Muscle layer of colon (tissue), 2 donors: ENCODE results near the gene PLA2G12B.
"Not testable (repeated sequence)": the region's sequence is repeated elsewhere in the genome, so short reads cannot be mapped to it uniquely, and the experiment has no call there.

Source experiments
- H3K27ac ChIP-seq: one replicate; pipeline ENCODE4 v1.7.0; 2013; ENCODE audit warnings: low read depth, mild to moderate bottlenecking, low read length, moderate library complexity
- H3K27me3 ChIP-seq, 2 donors: one replicate each; pipeline ENCODE4 v1.7.0; 2013; ENCODE audit warnings: low read length in 2 of 2, mild to moderate bottlenecking in 2 of 2; ENCODE audit not compliant: insufficient read depth in 2 of 2, control insufficient read depth in 1 of 2
- H3K36me3 ChIP-seq: one replicate; pipeline ENCODE4 v1.7.0; 2013; ENCODE audit warnings: mild to moderate bottlenecking, low read length; ENCODE audit not compliant: insufficient read depth
- H3K4me1 ChIP-seq: one replicate; pipeline ENCODE4 v1.7.0; 2013; ENCODE audit warnings: mild to moderate bottlenecking, low read length; ENCODE audit not compliant: insufficient read depth
- H3K4me3 ChIP-seq, 2 donors: one replicate each; pipeline ENCODE4 v1.7.0; 2013; ENCODE audit warnings: low read length in 2 of 2, low read depth in 1 of 2, mild to moderate bottlenecking in 1 of 2, moderate library complexity in 1 of 2
- H3K9ac ChIP-seq: one replicate; pipeline ENCODE4 v1.7.0; 2013; ENCODE audit warnings: low read length
- H3K9me3 ChIP-seq: one replicate; pipeline ENCODE4 v1.7.0; 2013; ENCODE audit warnings: mild to moderate bottlenecking, low read length
- donor health status: abdominal sarcoma.
- donor health status: Adenocarcinoma of cecum.

The PLA2G12B gene

GRCh38 chr10:72932259-72933015, 22.2 kb downstream of the PLA2G12B start:
- no peaks in the 10 kb centered on the region for H3K4me1 ChIP-seq
- H3K9ac ChIP-seq = no peak overlapping the region
- H3K36me3 ChIP-seq = no peaks in the 10 kb centered on the region
- no peak overlapping the region for H3K4me3 ChIP-seq
- H3K9me3 ChIP-seq = no peaks in the 10 kb centered on the region
- no peaks in the 10 kb centered on the region for H3K27me3 ChIP-seq
- no peak overlapping the region for H3K27ac ChIP-seq

- Histone ChIP-seq H3K4me1 (no peaks in the 10 kb centered on the region), H3K9ac (no peak overlapping the region), H3K27me3 (no peaks in the 10 kb centered on the region), H3K36me3 (no peaks in the 10 kb centered on the region), H3K9me3 (no peaks in the 10 kb centered on the region), H3K27ac (no peak overlapping the region), H3K4me3 (no peak overlapping the region)
Observed at GRCh38 chr10:72930276-72930675, 24.3 kb downstream of the PLA2G12B start.

- Histone ChIP-seq H3K4me1 (no peaks in the 10 kb centered on the region), H3K36me3 (no peaks in the 10 kb centered on the region), H3K27me3 (no peaks in the 10 kb centered on the region), H3K9ac (no peak overlapping the region), H3K4me3 (no peak overlapping the region), H3K9me3 (no peaks in the 10 kb centered on the region), H3K27ac (no peak overlapping the region)
Observed at GRCh38 chr10:72928798-72929197, 25.8 kb downstream of the PLA2G12B start.

GRCh38 chr10:72927485-72927884, 27.1 kb downstream of the PLA2G12B start:
- Histone ChIP-seq H3K36me3 (no peaks in the 10 kb centered on the region), H3K27me3 (no peaks in the 10 kb centered on the region), H3K9me3 (no peaks in the 10 kb centered on the region), H3K4me3 (no peak overlapping the region), H3K4me1 (no peaks in the 10 kb centered on the region), H3K27ac (no peak overlapping the region), H3K9ac (no peak overlapping the region)

GRCh38 chr10:72925951-72926465, 28.6 kb downstream of the PLA2G12B start:
- Histone ChIP-seq H3K4me3 (no peak overlapping the region), H3K27me3 (no peaks in the 10 kb centered on the region), H3K36me3 (no peaks in the 10 kb centered on the region), H3K9me3 (no peaks in the 10 kb centered on the region), H3K27ac (no peak overlapping the region), H3K9ac (no peak overlapping the region), H3K4me1 (no peaks in the 10 kb centered on the region)

GRCh38 chr10:72924351-72924750, 30.3 kb downstream of the PLA2G12B start:
- Histone ChIP-seq H3K9me3 (no peaks in the 10 kb centered on the region), H3K36me3 (no peaks in the 10 kb centered on the region), H3K27ac (no peak overlapping the region), H3K27me3 (no peaks in the 10 kb centered on the region), H3K4me1 (no peaks in the 10 kb centered on the region), H3K9ac (no peak overlapping the region), H3K4me3 (no peak overlapping the region)

GRCh38 chr10:72921147-72921683, 33.4 kb downstream of the PLA2G12B start:
- not testable (repeated sequence) for H3K27me3 ChIP-seq, H3K27ac ChIP-seq, H3K36me3 ChIP-seq, H3K9me3 ChIP-seq, H3K9ac ChIP-seq, H3K4me1 ChIP-seq, H3K4me3 ChIP-seq

- no peaks in the 10 kb centered on the region for H3K9me3 ChIP-seq
- no peaks in the 10 kb centered on the region for H3K36me3 ChIP-seq
- H3K27ac ChIP-seq = no peak overlapping the region
- H3K27me3 ChIP-seq = no peaks in the 10 kb centered on the region
- no peak overlapping the region for H3K9ac ChIP-seq
- H3K4me3 ChIP-seq = no peak overlapping the region
- H3K4me1 ChIP-seq = no peaks in the 10 kb centered on the region
Observed at GRCh38 chr10:72918352-72918751, 36.3 kb downstream of the PLA2G12B start.

GRCh38 chr10:72917803-72918332, 36.7 kb downstream of the PLA2G12B start:
- H3K36me3 ChIP-seq, H3K4me3 ChIP-seq, H3K9ac ChIP-seq, H3K9me3 ChIP-seq, H3K27ac ChIP-seq, H3K4me1 ChIP-seq, H3K27me3 ChIP-seq: not testable (repeated sequence)

- H3K27ac ChIP-seq, H3K4me1 ChIP-seq, H3K27me3 ChIP-seq, H3K4me3 ChIP-seq, H3K9me3 ChIP-seq, H3K36me3 ChIP-seq, H3K9ac ChIP-seq: not testable (repeated sequence)
Observed at GRCh38 chr10:72917201-72917600, 37.4 kb downstream of the PLA2G12B start.

- no peaks in the 10 kb centered on the region for H3K9me3 ChIP-seq
- H3K27ac ChIP-seq = no peak overlapping the region
- H3K4me1 ChIP-seq = no peaks in the 10 kb centered on the region
- H3K36me3 ChIP-seq = no peaks in the 10 kb centered on the region
- no peak overlapping the region for H3K9ac ChIP-seq
- H3K4me3 ChIP-seq = no peak overlapping the region
- no peaks in the 10 kb centered on the region for H3K27me3 ChIP-seq
Observed at GRCh38 chr10:72913287-72913686, 41.3 kb downstream of the PLA2G12B start.

- H3K27ac ChIP-seq = no peak overlapping the region
- no peaks in the 10 kb centered on the region for H3K36me3 ChIP-seq
- no peaks in the 10 kb centered on the region for H3K27me3 ChIP-seq
- no peak overlapping the region for H3K4me3 ChIP-seq
- H3K9me3 ChIP-seq = no peaks in the 10 kb centered on the region
- H3K9ac ChIP-seq = no peak overlapping the region
- no peaks in the 10 kb centered on the region for H3K4me1 ChIP-seq
Observed at GRCh38 chr10:72912736-72913135, 41.9 kb downstream of the PLA2G12B start.
